SJSA1 (cell line): ENCODE data around the gene TUT1. TPM values are rescaled to one million over a fixed set of nuclear protein-coding genes. Genes with fewer than 3 reads are reported as not detected.
A peak's percentile ranks its signal among the peaks of the same experiment; 100 is the strongest.
"Not testable (repeated sequence)": the region's sequence is repeated elsewhere in the genome, so short reads cannot be mapped to it uniquely, and the experiment has no call there.

Experiments
- DNase-seq, 2 experiments: peaks; one replicate each; pipeline ENCODE4 v3.0.0-alpha.2; 2015 to 2020; ENCODE audit warnings: low spot score in 2 of 2, low read depth in 1 of 2
- H3K27ac ChIP-seq: fragments of 250-450 bp; sonication (Bioruptor Pico); 2 replicates; pipeline ENCODE4 v1.5.1; 2020; ENCODE audit warnings: mild to moderate bottlenecking, moderate library complexity
- H3K27me3 ChIP-seq: fragments of 250-450 bp; sonication (Bioruptor Pico); replicated peaks from 2 replicates; pipeline ENCODE4 v1.5.1; 2020; ENCODE audit warnings: mild to moderate bottlenecking, moderate library complexity
- H3K36me3 ChIP-seq: fragments of 250-450 bp; sonication (Bioruptor Pico); 2 replicates; pipeline ENCODE4 v1.5.1; 2020; ENCODE audit warnings: mild to moderate bottlenecking
- H3K4me1 ChIP-seq: fragments of 250-450 bp; sonication (Bioruptor Pico); replicated peaks from 2 replicates; pipeline ENCODE4 v1.6.1; 2021; ENCODE audit warnings: mild to moderate bottlenecking
- H3K4me3 ChIP-seq: fragments of 250-450 bp; sonication (Bioruptor Pico); 2 replicates; pipeline ENCODE4 v1.5.1; 2020; ENCODE audit warnings: mild to moderate bottlenecking
- H3K9me3 ChIP-seq: fragments of 250-450 bp; sonication (Bioruptor Pico); replicated peaks from 2 replicates; pipeline ENCODE4 v1.5.1; 2020; ENCODE audit warnings: mild to moderate bottlenecking
- total RNA-seq: library from RNA; depleted of rRNA; stranded (reverse); fragments of >200 nt; shearing (Covaris generic); gene quantifications from 2 replicates; pipeline ENCODE4 v1.2.3, GENCODE V29; 2014

Gene TUT1
- total RNA-seq, 1 experiment from 2014 or later = 8.5 TPM

DNA sequence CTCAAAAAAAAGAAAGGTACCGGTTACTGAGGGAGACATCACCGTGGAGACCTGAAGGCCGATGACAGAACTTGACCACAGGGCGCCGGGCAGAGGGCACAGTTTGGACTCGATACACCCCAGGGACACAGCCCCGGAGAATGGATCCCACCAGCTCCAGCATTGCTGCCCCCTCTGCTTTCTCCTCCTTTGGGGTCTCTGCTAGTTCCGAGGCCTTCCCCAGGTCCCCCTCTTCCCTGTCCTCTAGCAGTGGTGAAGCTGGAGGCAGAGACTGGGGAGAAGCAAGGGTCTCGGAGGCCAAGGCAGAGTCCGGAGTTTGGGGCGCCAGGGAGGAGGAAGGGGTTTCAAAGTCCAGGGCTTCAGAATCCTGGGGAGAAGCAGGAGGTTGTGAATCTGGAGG, 12.8 kb downstream of the TUT1 start:
- H3K27me3 ChIP-seq = no peaks in the 10 kb centered on the region
- H3K4me1 ChIP-seq = peaks cover 14% of the 10 kb centered on the region
- H3K36me3 ChIP-seq = peaks cover 76% of the 10 kb centered on the region
- no peak overlapping the region for H3K27ac ChIP-seq
- no peak for DNase-seq
- H3K4me3 ChIP-seq = no peak overlapping the region
- H3K9me3 ChIP-seq = no peaks in the 10 kb centered on the region

DNA sequence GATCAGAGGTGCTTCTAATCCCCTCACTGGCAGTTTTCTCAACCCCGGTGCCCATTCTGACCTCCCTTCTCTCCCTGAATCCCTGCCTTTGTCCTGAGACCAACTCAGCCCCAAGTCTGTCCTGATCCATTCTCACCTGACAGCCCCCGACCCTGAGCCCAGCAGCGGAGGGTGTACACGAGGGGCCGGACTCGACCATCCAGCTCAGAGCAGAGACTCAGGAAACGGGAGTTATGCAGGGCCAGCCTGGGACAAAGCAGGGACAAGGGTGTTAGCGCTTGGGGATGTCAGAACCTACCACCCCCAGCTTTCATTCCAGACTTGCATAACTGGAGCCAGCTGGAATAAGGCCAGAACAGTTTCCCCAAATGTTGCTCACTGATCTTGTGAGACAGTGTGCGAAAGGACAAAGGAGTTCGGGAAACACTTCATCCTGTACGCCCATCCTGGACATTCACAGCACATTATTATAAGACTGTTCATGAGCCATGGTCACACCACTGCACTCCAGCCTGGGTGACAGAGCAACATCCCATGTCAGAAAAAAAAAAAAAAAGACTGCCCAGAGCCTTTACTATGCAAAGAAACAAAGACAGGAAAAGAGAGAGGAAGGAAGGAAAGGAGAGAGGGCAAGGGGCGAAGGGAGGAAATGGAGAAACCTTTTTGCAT, 14.1 kb downstream of the TUT1 start:
- Histone ChIP-seq H3K9me3 (no peaks in the 10 kb centered on the region), H3K4me3 (no peak overlapping the region), H3K27me3 (no peaks in the 10 kb centered on the region), H3K4me1 (peaks cover 20% of the 10 kb centered on the region), H3K27ac (no peak overlapping the region), H3K36me3 (peaks cover 80% of the 10 kb centered on the region)
- DNase-seq = no peak

DNA sequence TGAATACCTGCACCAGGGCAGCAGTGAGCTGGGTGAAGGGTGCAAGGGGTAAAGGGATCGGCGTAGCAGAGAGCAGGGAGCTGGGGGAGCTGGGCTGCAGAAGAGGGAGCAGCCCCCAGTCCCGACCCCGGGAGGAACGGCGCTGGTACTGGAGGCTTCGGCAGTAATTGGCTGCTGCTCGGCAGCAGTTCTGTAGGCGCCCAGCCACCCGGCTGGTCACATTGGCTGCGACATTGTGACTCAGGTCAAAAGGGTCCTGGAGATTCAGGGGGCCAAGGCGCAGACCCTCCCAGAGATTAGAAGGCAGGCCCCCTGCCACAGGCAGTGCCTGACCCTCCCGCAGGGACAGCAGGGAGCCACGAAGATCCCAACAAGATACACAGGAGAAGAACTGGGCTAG, 15.5 kb downstream of the TUT1 start:
- peaks cover 80% of the 10 kb centered on the region for H3K36me3 ChIP-seq
- no peak overlapping the region for H3K27ac ChIP-seq
- H3K4me1 ChIP-seq = peaks cover 23% of the 10 kb centered on the region
- no peaks in the 10 kb centered on the region for H3K27me3 ChIP-seq
- DNase-seq = no peak
- no peak overlapping the region for H3K4me3 ChIP-seq
- H3K9me3 ChIP-seq = no peaks in the 10 kb centered on the region

DNA sequence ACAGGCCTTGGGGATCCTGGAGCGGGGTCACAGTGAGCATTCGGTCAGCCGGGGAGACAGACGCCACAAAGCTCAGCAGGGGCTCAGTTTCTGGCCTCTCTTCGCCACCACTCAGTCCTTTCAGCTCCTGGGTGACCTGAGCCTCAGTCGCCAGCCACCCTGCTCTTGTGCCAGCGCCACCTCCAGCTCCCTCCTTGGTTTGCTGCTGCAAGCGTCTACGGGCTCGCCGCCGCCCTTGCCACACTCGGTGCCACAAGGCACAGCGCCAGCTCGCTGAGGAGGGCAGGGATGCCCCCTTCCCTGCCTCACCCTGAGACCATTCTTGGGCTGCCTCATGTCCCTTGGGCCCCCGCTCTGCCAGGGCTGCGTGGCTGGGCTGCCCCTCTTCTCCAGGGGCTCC, 16.2 kb downstream of the TUT1 start:
- no peak for DNase-seq
- peaks cover 84% of the 10 kb centered on the region for H3K36me3 ChIP-seq
- no peaks in the 10 kb centered on the region for H3K9me3 ChIP-seq
- H3K4me1 ChIP-seq = peaks cover 23% of the 10 kb centered on the region
- peak overlapping the region; percentile 67 for H3K4me3 ChIP-seq
- H3K27me3 ChIP-seq = no peaks in the 10 kb centered on the region
- no peak overlapping the region for H3K27ac ChIP-seq

DNA sequence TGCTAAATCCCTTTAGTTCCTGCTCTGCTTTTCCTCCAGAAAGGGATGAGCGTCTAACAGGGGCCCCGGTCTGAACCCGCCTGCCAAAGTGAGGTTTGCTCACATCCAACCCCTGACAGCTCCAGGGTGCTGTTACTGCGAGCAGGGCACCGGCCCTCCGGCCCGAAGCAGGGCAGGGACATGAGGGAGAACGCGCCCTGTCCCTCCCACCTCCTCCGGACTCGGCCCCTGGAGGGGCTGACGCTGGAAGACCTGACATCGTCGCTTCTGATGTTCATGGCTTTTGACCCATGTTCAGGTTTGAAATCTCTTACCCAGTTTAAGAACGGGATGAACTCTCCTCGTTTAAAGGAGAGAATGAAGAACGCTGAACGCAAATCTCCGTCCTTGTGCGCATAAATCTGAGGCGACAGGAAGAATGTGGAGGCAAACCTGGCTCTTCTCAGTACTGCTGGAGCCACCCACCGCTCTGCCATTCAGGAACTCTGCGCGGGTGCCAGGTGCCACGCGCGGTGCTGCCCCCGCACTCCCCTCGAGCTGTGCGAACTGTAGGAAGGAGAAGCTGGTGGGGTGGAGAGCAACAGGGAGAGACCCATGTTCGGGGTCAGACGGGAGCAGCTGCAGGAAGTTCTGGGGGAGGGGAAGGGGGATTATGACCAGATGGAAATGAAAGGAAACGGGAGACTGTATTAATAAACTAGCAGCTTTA, 16.8 kb downstream of the TUT1 start:
- Histone ChIP-seq H3K27me3 (no peaks in the 10 kb centered on the region), H3K9me3 (no peaks in the 10 kb centered on the region), H3K4me3 (peak overlapping the region; percentile 67), H3K27ac (peak overlapping the region; percentile 61), H3K4me1 (peaks cover 23% of the 10 kb centered on the region), H3K36me3 (peaks cover 84% of the 10 kb centered on the region)
- DNase-seq = no peak

DNA sequence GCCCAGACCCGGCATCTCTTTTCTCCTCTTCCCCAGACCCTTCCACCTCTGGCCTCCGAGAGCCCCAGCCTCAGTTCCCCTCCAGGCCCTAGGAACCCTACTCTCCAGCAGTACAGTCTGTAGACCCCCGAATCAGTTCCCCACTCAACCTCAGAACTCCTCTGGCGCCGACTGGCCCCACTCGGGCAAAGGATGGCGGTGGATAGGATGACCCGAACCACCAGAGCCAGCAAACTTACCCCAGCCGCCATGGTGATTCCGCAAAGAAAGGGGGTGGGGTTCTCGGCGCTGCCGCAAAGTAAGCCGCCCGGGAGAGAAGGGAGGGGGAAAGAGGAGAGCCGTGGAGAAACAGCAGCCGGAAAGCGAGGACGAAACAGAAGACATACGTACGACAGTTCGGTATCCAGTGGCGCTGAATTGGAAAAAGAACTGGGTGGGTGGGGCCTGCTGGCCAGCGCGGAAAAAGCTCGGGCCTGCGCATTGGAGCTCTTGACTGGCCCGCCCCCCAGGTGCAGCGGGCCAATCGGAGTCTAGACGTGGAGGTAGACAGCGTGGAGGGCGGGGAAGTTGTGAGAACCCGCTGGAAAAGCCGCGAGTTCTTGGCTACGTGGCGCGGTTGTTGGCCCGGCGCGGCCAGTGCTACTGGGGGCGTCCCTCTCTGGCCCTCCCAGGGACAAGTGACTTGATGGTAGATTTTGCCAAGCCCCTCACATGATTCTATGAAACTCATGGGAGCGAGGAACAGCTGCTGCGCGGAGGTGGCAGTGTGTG, 17.5 kb downstream of the TUT1 start, which contains the start of gene EEF1G:
Gene EEF1G (minus strand): TSS at position 300 of the 771 bp plus-strand sequence. CDS start 49 bp downstream, at position 251.
- DNase-seq = peak; percentile 100
- Histone ChIP-seq H3K4me1 (peaks cover 23% of the 10 kb centered on the region), H3K4me3 (peak within 1 kb of the TSS; percentile 67), H3K36me3 (peaks cover 85% of the 10 kb centered on the region), H3K27ac (peak within 1 kb of the TSS; percentile 61), H3K9me3 (no peaks in the 10 kb centered on the region), H3K27me3 (no peaks in the 10 kb centered on the region)

DNA sequence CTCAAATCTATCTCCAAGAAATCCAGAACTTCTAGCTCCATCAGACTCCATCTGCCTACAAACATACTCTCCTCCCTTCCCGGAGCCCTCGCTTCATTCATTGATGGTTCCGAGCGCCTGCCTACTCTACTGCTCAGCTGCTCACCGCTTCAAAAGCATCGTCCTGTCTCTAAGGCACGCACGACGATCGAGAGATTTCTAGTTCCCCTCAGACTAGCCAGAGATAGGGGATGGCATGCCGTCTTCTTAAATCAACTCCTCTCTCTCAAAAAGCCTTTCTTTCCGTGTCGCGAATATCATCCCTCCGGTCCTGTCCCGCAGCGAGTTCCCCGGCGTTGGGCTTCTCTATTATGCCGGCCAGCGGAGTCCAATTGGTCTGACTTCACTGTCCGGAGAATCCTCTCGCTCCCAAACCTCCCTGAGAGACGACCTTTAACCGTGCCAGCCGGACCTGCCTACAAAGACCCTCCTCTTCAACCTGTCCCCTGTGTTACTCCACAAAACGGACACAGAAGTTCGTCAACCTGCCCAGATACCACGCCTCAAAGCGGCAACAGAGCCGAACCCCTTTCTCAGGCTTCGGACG, 18.2 kb downstream of the TUT1 start:
- no peaks in the 10 kb centered on the region for H3K27me3 ChIP-seq
- peak overlapping the region; percentile 67 for H3K4me3 ChIP-seq
- H3K27ac ChIP-seq = peak overlapping the region; percentile 47
- DNase-seq = no peak
- peaks cover 23% of the 10 kb centered on the region for H3K4me1 ChIP-seq
- H3K36me3 ChIP-seq = peaks cover 85% of the 10 kb centered on the region
- no peaks in the 10 kb centered on the region for H3K9me3 ChIP-seq

DNA sequence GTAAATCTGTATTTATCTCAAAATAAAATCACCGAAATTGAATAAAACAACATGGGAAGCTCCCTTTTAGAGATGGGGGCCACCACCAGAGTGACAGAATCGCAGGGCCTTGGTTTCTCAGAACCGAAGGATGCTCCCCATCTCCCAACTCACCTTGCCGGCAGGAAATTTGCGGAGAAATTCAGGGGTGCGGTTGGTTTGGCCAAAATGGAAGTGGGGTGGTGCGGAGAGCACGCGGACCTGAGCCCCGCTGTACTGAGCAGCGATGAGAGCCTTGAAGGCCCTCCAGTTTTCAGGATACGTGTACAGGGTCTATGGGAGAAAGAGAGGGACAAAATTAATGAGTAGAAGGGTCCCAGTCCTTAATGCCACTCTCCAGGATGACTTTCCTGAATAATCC, 18.9 kb downstream of the TUT1 start:
- DNase-seq = no peak
- no peak overlapping the region for H3K27ac ChIP-seq
- no peaks in the 10 kb centered on the region for H3K9me3 ChIP-seq
- H3K36me3 ChIP-seq = peaks cover 91% of the 10 kb centered on the region
- H3K4me1 ChIP-seq = peaks cover 23% of the 10 kb centered on the region
- no peaks in the 10 kb centered on the region for H3K27me3 ChIP-seq
- H3K4me3 ChIP-seq = peak overlapping the region; percentile 67

DNA sequence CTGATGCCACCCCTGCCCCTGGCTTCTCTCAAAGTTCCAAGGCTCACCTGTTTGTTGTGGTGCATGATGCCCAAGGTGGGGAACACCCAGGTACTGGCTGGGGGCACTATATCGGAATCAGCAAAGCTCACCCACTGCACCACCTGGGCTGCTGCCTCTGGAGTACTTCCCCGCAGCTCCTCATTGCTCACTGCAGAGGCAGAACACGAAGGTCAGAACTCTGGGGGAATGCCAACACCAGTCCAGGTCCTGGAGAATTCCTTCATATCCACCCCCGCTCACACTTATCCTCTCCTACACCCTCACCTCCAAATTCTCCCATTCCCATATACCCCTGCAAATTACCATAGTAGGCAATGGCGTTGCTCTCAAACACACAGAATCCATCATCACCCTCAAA, 19.8 kb downstream of the TUT1 start:
- H3K27me3 ChIP-seq, H3K4me3 ChIP-seq, DNase-seq, H3K9me3 ChIP-seq, H3K27ac ChIP-seq: not testable (repeated sequence)
- H3K4me1 ChIP-seq = peaks cover 23% of the 10 kb centered on the region
- H3K36me3 ChIP-seq = peaks cover 92% of the 10 kb centered on the region

DNA sequence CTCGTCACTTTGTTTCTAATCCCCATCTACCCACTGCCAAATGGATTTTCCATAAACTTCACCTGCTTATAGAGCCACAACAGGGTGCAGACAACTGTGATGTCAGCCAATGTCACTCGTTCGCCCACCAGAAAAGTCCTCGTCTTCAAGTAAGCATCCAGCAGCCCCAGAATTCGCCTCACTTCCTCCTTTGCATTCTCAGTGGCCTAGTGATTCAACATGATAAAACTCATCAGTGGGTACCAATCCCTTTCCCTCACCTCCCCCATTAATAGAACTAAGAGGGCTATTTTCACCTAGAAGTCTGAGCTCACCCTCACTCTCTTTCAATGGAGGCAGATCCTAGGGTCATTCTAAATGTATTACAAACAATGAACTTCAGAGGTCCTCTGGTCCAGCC, 20.4 kb downstream of the TUT1 start:
- H3K27me3 ChIP-seq, H3K27ac ChIP-seq, H3K4me3 ChIP-seq, H3K9me3 ChIP-seq, DNase-seq: not testable (repeated sequence)
- Histone ChIP-seq H3K36me3 (peaks cover 92% of the 10 kb centered on the region), H3K4me1 (peaks cover 23% of the 10 kb centered on the region)

DNA sequence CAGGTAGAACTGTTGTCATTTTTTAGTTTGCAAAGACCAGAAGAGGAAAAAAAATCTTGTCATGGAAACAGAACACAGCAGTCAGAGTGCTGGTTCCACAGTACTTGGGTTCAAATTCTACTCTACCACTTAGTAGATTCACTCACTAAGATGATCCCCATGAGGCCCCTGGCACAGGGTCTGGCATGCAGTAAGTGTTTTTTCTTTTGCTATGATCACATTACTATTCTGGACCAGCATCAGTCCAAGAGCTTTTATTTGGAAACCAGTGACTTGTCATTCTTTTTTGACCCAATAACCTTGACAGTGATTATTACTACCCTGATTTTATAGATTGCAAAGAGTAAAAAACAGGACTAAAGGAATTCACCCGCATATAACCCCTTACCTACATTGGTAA, 21.7 kb downstream of the TUT1 start:
- Histone ChIP-seq H3K4me3 (no peak overlapping the region), H3K36me3 (peaks cover 94% of the 10 kb centered on the region)

DNA sequence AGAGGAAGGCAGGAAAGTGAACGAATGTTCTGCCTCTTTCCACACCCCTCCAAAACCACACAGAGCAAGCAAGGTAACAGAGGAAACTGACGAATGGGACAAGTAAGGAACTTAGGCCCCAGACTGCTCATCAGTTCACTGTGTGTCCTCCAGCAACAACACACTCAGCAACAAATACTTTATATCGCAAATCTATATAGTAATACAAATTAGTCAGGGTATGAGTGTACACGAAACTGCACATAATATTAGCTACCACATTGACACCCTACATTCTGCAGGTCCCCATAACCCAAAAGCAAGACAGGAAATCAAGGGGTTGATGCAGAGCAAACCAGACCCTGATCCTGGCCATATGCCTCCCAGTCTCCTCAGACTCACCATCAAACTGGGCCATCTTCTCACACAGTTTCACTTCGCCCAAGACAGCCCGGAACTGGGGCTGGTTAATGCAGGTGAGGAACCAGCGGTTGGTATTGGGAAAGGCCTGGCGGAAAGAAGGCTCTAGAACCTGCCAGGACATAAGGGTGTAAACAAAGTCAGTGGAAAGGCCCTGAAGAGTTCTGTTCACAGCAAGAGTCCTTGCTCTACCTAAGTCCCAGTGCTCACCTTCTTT, 24.2 kb downstream of the TUT1 start:
- Histone ChIP-seq H3K36me3 (peaks cover 100% of the 10 kb centered on the region), H3K4me1 (peaks cover 3% of the 10 kb centered on the region), H3K27me3 (no peaks in the 10 kb centered on the region), H3K9me3 (no peaks in the 10 kb centered on the region), H3K27ac (no peak overlapping the region), H3K4me3 (no peak overlapping the region)
- DNase-seq = no peak

More for the DNA sequence above, 21.7 kb downstream of the TUT1 start:
- no peak for DNase-seq
- Histone ChIP-seq H3K9me3 (no peaks in the 10 kb centered on the region), H3K27me3 (no peaks in the 10 kb centered on the region), H3K27ac (no peak overlapping the region), H3K4me1 (peaks cover 14% of the 10 kb centered on the region)

DNA sequence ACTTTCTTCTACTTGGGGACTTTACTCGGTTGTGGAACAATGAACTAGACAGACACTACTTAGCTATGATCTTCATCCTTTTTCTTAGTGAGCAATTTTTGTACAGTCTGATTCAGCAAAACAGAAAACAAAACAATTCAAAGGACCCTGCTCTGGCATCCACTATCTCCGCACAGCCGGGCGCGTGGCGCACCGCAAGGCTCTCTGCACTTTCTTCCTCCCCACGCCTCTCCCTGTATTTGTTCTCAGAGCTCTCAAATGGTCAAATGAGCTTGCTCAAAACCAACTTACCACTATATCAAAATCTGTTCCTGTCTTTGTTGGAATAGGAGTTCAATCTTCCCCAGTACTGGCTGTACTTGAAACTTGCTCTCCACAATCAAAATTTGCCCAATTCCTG, 25.1 kb downstream of the TUT1 start:
- Histone ChIP-seq H3K27ac (no peak overlapping the region), H3K4me3 (no peak overlapping the region), H3K27me3 (no peaks in the 10 kb centered on the region), H3K36me3 (peaks cover 100% of the 10 kb centered on the region), H3K4me1 (peaks cover 6% of the 10 kb centered on the region), H3K9me3 (no peaks in the 10 kb centered on the region)
- DNase-seq = no peak
